ENCODE results near the gene BCAP29.

DNA sequence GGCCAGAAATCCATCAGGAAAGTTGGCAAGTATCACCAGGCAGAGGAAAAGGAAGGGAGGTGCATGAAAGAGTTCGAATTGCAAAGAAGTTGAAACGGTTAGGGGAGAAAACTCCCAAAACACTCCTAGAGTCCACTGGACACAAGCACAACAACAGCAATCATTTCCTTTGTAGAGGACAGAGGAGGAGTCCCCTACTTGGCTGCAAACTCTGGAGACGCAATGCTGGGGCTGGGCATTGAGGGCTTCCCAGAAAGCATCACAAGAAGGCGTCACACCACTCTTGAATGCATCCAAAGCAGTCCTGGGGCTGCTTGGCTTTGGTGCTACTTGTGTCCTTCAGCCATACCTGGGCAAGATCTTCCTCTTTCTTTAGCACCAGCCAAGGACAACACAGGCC, 62.5 kb downstream of the BCAP29 start:
- TF ChIP-seq, protein P1, sequence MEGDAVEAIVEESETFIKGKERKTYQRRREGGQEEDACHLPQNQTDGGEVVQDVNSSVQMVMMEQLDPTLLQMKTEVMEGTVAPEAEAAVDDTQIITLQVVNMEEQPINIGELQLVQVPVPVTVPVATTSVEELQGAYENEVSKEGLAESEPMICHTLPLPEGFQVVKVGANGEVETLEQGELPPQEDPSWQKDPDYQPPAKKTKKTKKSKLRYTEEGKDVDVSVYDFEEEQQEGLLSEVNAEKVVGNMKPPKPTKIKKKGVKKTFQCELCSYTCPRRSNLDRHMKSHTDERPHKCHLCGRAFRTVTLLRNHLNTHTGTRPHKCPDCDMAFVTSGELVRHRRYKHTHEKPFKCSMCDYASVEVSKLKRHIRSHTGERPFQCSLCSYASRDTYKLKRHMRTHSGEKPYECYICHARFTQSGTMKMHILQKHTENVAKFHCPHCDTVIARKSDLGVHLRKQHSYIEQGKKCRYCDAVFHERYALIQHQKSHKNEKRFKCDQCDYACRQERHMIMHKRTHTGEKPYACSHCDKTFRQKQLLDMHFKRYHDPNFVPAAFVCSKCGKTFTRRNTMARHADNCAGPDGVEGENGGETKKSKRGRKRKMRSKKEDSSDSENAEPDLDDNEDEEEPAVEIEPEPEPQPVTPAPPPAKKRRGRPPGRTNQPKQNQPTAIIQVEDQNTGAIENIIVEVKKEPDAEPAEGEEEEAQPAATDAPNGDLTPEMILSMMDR (IDR thresholded peaks at IDR 0.05) = no peak
- TF ChIP-seq POLR2A (IDR thresholded peaks at IDR 0.05) = no peak

Data from sigmoid colon (tissue), 3 donors.